Motor neuron (in vitro differentiated cells): Measurements from ENCODE around the gene NMUR1. TPM values are rescaled to one million over a fixed set of nuclear protein-coding genes. Genes with fewer than 3 reads are reported as not detected.

Source experiments
- ATAC-seq, 8 experiments: fragments of 200-7000 bp; cut with Tn5 transposase; replicated peaks in 6 of 8; 2 replicates each; pipeline ENCODE4 v1.8.0; 2021; ENCODE audit warnings: mild to moderate bottlenecking in 8 of 8, moderate library complexity in 8 of 8
- H3K27ac ChIP-seq, 2 donors: fragments of 250-450 bp; sonication (Bioruptor Pico); 2 replicates each; pipeline ENCODE4 v1.9.0; 2021; ENCODE audit warnings: antibody characterized with exemption in 2 of 2, mild to moderate bottlenecking in 2 of 2, moderate library complexity in 1 of 2
- H3K4me1 ChIP-seq, 2 donors: fragments of 250-450 bp; sonication (Bioruptor Pico); replicated peaks in 1 of 2; 2 replicates each; pipeline ENCODE4 v1.6.1; 2021; ENCODE audit warnings: antibody characterized with exemption in 2 of 2, mild to moderate bottlenecking in 2 of 2, moderate library complexity in 1 of 2
- H3K4me3 ChIP-seq, 5 donors: fragments of 250-450 bp; sonication (Bioruptor Pico); 2 replicates each; pipeline ENCODE4 v1.9.0; 2021; ENCODE audit warnings: antibody characterized with exemption in 5 of 5, mild to moderate bottlenecking in 5 of 5, moderate library complexity in 4 of 5
- WGBS, 10 experiments: fragments of 450-650 bp; shearing (Covaris generic); methylation state at CpG; one replicate each; pipeline ENCODE4 v1.0.0; 2022; 5-methylcytosine and 5-hydroxymethylcytosine counted together
- in situ Hi-C, 9 experiments: fragments of 400-800 bp; cut with MboI; loops; one replicate each; pipeline ENCODE4 v1.15.0; 2021; ENCODE audit warnings: low sequenced_read_pairs in 9 of 9, low pct_unique_long_range_greater_than_20kb in 2 of 9; ENCODE audit not compliant: unreplicated experiment in 9 of 9
- total RNA-seq, 8 experiments: library from RNA; unstranded; fragments of 300-600 nt; gene quantifications; 2 replicates each; pipeline versions ENCODE4 v1.2.3 to v1.2.4, GENCODE V29; 2022

Gene NMUR1
- total RNA-seq, 8 experiments from 2014 or later: 0.07 to 0.33 (median 0.12) TPM

DNA sequence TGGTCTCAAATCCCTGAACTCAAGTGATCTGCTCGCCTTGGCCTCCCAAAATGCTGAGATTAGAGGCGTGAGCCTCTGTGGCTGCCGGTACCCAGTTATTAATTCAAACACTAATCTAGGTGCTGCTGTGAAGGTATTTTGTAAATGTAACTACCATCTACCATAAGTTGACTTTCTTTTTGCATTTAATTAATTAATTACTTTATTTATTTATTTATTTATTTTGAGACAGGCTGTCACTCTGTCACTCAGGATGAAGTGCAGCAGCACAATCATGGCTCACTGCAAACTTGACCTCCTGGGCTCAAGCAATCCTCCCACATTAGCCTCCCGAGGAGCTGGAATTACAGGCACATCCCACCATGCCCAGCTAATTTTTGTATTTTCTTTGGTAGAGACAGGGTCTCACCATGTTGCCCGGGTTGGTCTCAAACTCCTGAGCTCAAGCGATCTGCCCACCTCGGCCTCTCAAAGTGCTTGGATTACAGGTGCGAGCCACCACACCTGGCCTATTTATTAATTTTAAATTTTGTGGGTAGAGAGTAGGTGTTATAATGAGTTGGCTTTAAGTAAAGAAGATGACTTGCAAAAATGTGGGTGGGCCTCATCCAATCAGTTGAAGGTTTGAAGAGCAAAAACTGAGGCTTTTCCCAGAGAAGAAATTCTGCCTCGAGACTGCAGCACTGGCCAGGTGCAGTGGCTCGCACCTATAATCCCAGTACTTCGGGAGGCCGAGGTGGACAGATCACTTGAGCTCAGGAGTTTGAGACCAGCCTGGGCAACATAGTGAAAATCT, 17.3 kb upstream of the NMUR1 start:
- in situ Hi-C loops: no loop called here
- no peak overlapping the region for H3K4me3 ChIP-seq
- WGBS, 10 experiments: 50 to 100% (median 93%) methylated on average over 2 to 9 of the region's 12 CpGs; no CpG with 5 or more reads in 1 of the 10 experiments
- H3K4me1 ChIP-seq: peaks cover 0 to 6% of the 10 kb centered on the region in 2 donors
- ATAC-seq: no peak
- no peak overlapping the region for H3K27ac ChIP-seq

- ATAC-seq: no peak
- 55 to 93% (median 80%) methylated on average over 2 to 9 of the region's 13 CpGs; no CpG with 5 or more reads in 3 of the 10 experiments for WGBS, 10 experiments
Observed at GRCh38 chr2:231546014-231546715, 15.9 kb upstream of the NMUR1 start.

DNA sequence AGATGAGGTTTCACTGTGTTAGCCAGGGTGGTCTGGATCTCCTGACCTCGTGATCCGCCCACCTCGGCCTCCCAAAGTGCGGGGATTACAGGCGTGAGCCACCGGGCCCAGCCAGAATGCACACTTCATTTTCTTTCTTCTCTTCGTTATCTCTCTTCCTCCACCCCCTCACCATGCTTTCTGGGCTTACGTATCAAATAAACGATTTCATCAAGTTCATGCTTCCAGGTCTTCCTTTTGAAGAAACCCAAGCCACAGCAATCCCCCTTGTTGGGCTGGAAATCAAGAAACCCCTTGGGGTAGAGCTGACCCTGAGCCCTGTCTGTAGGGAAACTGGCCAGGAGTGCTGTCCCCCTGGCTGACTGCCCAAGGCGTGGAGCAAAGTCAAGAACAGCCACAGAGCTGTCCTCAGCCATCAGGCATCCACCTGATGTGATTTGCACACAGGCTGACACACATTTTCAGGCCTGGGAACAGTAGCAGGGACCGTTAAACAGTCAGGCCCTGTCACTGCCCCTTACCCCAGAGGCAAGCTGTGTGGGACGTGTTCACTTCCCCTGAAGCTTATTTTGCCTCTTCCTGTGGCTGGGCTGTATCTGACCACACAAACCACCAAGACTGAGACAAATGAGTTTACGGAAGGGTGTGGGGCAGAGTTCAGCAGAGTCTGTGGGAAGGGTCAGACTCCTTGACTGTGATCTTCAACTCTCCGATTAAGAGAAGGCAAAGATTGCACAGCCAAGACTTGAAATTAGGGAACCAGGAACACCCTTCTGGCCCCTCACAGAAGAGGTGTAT, 15.1 kb upstream of the NMUR1 start:
- WGBS, 10 experiments: 31 to 95% (median 86%) methylated on average over 3 to 10 of the region's 14 CpGs; no CpG with 5 or more reads in 2 of the 10 experiments
- in situ Hi-C loops: no loop called here
- Histone ChIP-seq H3K27ac (no peak overlapping the region), H3K4me1 (peaks cover 0 to 7% of the 10 kb centered on the region in 2 donors), H3K4me3 (no peak overlapping the region)
- peak in 1 of 8 experiments; percentile 28 for ATAC-seq

More at GRCh38 chr2:231546014-231546715, 15.9 kb upstream of the NMUR1 start:
- in situ Hi-C loops: no loop called here
- Histone ChIP-seq H3K4me3 (no peak overlapping the region), H3K27ac (no peak overlapping the region), H3K4me1 (peaks cover 0 to 6% of the 10 kb centered on the region in 2 donors)

DNA sequence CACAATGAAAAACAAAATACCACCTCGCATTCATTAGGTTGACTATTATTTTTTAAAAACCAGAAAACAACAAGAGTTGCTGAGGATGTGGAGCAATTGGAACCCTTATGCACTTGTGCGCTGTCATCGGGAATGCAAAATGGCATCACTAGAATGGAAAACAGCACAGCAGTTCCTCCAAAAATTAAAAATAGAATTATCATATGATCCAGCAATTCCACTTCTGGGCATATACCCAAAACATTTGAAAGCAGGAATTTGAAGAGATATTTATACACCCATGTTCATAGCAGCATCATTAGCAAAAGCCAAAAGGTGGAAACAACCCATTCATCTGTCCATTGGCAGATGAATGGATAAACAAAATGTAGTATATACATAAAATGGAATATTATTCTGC, 11.9 kb upstream of the NMUR1 start:
- Histone ChIP-seq H3K27ac (no peak overlapping the region), H3K4me3 (no peak overlapping the region), H3K4me1 (peaks cover 0 to 16% of the 10 kb centered on the region in 2 donors)
- WGBS, 10 experiments: 4 to 100% (median 93%) methylated on average over 2 to 3 of the region's 3 CpGs; no CpG with 5 or more reads in 3 of the 10 experiments
- peak in 1 of 8 experiments; percentile 58 for ATAC-seq
- in situ Hi-C loops: no loop called here

DNA sequence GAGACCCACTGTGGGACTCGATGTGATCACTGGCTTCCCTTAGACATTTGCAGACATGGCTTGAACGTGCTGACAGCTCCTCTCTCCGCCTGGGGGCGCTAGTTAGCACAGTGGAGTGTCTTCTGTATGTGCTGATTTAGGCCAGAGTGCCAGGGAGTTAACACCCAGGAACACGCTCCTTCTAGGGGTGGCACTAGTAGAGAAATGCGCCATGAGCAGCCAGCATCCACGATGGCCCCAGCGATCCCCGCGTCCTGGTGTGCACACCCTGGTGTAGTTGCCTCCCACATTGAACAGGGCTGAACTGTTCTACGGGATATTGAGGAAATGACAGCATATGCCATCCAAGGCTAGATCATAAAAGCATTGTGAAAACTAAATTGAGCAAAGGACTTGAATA, 11.4 kb upstream of the NMUR1 start:
- peak in 3 of 8 experiments; percentile 29 to 77 (median 42) for ATAC-seq
- Histone ChIP-seq H3K4me3 (no peak overlapping the region), H3K4me1 (peaks cover 0 to 16% of the 10 kb centered on the region in 2 donors), H3K27ac (no peak overlapping the region)
- in situ Hi-C loops: no loop called here
- WGBS, 10 experiments: 0 to 93% (median 50%) methylated on average over 1 to 8 of the region's 11 CpGs; no CpG with 5 or more reads in 3 of the 10 experiments

DNA sequence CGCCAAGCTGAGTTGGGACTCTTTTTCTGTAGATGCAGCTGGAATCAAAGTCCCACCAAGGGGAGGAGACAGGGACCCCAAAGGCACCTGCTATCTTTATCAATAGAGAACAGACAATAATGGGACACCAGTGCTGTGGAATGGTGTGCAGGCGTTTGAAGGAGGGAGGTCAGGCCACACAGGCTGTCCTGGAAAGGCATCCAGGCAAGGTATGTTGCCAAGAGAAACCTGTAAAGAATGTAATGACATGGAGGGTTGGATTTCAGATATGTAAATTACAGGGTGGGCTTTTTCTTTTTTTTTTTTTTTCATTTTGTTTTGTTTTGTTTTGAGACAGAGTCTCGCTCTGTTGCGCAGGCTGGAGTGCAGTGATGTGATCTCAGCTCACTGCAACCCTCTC, 9.7 kb upstream of the NMUR1 start:
- in situ Hi-C loops: no loop called here
- Histone ChIP-seq H3K27ac (no peak overlapping the region), H3K4me3 (no peak overlapping the region), H3K4me1 (peaks cover 0 to 9% of the 10 kb centered on the region in 2 donors)
- peak in 1 of 8 experiments; percentile 50 for ATAC-seq
- 31 to 100% (median 87%) methylated on average over 1 to 3 of the region's 4 CpGs; no CpG with 5 or more reads in 1 of the 10 experiments for WGBS, 10 experiments

DNA sequence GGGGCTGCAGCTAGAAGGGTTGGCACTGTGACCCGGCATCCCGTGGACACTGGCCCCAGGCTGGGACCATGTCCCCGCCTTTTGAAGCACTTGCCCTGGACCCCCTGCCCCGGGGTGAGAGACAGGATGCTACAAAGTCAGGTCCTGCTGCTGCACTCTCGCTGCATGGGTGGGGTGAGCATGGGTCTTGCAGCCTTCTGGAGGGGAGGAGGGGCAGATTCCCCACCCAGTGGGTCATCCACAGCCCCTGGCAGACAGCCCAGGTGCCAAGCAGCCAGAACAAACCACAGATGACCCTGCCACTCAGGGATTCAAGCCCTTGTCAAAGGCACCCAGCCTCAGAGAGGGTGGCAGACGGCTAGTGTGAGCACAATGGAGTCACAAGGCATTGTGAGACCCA, 5.7 kb upstream of the NMUR1 start:
- ATAC-seq: no peak
- Histone ChIP-seq H3K4me1 (peaks cover 11 to 23% of the 10 kb centered on the region in 2 donors), H3K27ac (no peak overlapping the region), H3K4me3 (no peak overlapping the region)
- 67 to 100% (median 75%) methylated on average over 1 to 4 of the region's 6 CpGs; no CpG with 5 or more reads in 7 of the 10 experiments for WGBS, 10 experiments
- in situ Hi-C loops: no loop called here

- no peak for ATAC-seq
- Histone ChIP-seq H3K4me1 (peaks cover 11 to 16% of the 10 kb centered on the region in 2 donors), H3K4me3 (no peak overlapping the region), H3K27ac (no peak overlapping the region)
- WGBS, 10 experiments: 83% methylated on average over 1 of the region's 7 CpGs; no CpG with 5 or more reads in 9 of the 10 experiments
- in situ Hi-C loops: no loop called here
Observed at GRCh38 chr2:231533777-231534125, 3.5 kb upstream of the NMUR1 start.

- ATAC-seq: no peak
- Histone ChIP-seq H3K4me1 (peaks cover 11 to 16% of the 10 kb centered on the region in 2 donors), H3K27ac (no peak overlapping the region), H3K4me3 (no peak overlapping the region)
- in situ Hi-C loops: no loop called here
- WGBS, 10 experiments: 80 to 100% (median 86%) methylated on average over 1 to 3 of the region's 8 CpGs; no CpG with 5 or more reads in 4 of the 10 experiments
Observed at GRCh38 chr2:231533086-231533776, 3.0 kb upstream of the NMUR1 start.

- Histone ChIP-seq H3K27ac (no peak overlapping the region), H3K4me3 (no peak overlapping the region), H3K4me1 (peaks cover 11 to 13% of the 10 kb centered on the region in 2 donors)
- in situ Hi-C loops: no loop called here
- 80% methylated on average over 1 of the region's 4 CpGs; no CpG with 5 or more reads in 9 of the 10 experiments for WGBS, 10 experiments
- ATAC-seq: peak in 1 of 8 experiments; percentile 1
Observed at GRCh38 chr2:231532756-231533035, 2.5 kb upstream of the NMUR1 start.

- no peak overlapping the region for H3K4me3 ChIP-seq
- ATAC-seq: peak in 5 of 8 experiments; percentile 69 to 93 (median 82)
- 81 to 100% (median 85%) methylated on average over 1 to 5 of the region's 16 CpGs; no CpG with 5 or more reads in 4 of the 10 experiments for WGBS, 10 experiments
- in situ Hi-C loops: no loop called here
- H3K4me1 ChIP-seq: peaks cover 11 to 13% of the 10 kb centered on the region in 2 donors
- H3K27ac ChIP-seq: no peak overlapping the region
Observed at GRCh38 chr2:231531883-231532755, 1.9 kb upstream of the NMUR1 start.

DNA sequence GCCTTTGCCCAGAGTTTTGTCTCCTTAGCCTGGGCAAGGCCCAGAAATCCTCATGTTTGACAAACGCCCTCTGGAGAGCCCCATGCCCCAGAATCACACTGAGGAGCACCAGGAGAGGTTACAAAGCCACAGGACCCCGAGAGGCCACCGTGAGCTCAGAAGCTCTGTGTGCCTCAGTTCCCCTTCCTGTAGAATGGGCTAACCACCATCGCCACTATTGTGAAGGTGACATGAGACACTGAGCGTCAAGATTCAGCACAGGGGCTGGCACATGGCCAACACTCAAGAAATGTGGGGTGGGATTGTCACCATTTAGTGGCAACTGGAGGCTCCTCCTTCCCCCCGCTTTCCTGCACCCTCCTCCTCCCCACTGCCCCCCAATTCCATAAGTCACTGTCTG, 1.2 kb upstream of the NMUR1 start:
- no peak for ATAC-seq
- Histone ChIP-seq H3K4me1 (peaks cover 11 to 13% of the 10 kb centered on the region in 2 donors), H3K4me3 (no peak overlapping the region), H3K27ac (no peak overlapping the region)
- WGBS, 10 experiments: 90 to 100% (median 92%) methylated on average over 2 to 4 of the region's 6 CpGs; no CpG with 5 or more reads in 5 of the 10 experiments
- in situ Hi-C loops: no loop called here
